ENCODE measurements around the gene DUSP1.

DNA sequence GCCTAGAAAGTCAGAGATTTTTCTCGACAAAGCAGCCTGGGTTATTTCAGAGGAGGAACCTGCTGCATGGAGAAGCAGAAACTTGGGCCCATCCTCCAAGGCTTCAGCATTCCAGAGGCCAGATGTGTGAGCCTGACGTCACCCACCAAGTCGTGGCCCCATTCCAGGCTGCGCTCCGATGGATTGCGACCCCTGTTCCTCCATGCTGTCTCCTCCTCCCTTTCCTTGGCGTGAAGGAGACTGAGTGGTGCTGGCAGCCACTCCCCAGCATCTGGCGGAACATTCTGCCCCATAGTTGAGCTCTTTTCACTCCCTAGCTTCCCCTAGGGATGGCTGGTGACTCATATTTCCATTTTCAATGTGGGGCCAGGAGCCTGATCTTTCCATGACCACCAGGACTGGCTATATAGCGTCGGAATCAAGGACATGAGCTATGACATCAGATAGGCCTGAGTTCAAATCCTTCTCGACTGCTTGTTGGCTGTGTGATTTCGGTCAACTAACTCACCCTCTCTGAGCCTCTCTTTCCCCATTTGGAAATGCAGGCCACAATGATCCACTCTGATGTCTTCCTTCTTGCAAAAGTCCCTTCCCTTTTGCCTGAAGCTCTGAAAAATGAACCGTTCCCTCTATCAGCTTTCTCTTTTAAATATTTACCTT, 24.5 kb upstream of the DUSP1 start:
- TF ChIP-seq, protein P1, sequence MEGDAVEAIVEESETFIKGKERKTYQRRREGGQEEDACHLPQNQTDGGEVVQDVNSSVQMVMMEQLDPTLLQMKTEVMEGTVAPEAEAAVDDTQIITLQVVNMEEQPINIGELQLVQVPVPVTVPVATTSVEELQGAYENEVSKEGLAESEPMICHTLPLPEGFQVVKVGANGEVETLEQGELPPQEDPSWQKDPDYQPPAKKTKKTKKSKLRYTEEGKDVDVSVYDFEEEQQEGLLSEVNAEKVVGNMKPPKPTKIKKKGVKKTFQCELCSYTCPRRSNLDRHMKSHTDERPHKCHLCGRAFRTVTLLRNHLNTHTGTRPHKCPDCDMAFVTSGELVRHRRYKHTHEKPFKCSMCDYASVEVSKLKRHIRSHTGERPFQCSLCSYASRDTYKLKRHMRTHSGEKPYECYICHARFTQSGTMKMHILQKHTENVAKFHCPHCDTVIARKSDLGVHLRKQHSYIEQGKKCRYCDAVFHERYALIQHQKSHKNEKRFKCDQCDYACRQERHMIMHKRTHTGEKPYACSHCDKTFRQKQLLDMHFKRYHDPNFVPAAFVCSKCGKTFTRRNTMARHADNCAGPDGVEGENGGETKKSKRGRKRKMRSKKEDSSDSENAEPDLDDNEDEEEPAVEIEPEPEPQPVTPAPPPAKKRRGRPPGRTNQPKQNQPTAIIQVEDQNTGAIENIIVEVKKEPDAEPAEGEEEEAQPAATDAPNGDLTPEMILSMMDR (optimal IDR thresholded peaks at IDR 0.05 in 1 of 3, IDR thresholded peaks at IDR 0.05 in 1 of 3, conservative IDR thresholded peaks at IDR 0.05 in 1 of 3; ENCODE audit: extremely low read depth in 1 of 3, insufficient read depth in 2 of 3, low read length in 3 of 3), result no peak
- no peak for TF ChIP-seq EZH2 (IDR thresholded peaks at IDR 0.05; ENCODE audit: low read length)
